Natural killer cell (primary cell): ENCODE measurements around the gene PRKAG2. TPM values are rescaled to one million over a fixed set of nuclear protein-coding genes. Genes with fewer than 3 reads are reported as not detected.

ENCODE experiments used
- ATAC-seq, 3 donors: fragments of 150-1000 bp in 2 of 3; fragments of 200-7000 bp in 1 of 3; cut with Tn5 transposase; 1 replicate in 1 of 3; 2 replicates in 2 of 3; pipeline ENCODE4 v1.10.0; 2021; ENCODE audit warnings: mild to moderate bottlenecking in 2 of 3, moderate library complexity in 2 of 3
- DNase-seq, 2 donors: peaks; one replicate each; pipeline versions ENCODE4 v3.0.0 to v3.0.0-alpha.2; 2013 to 2021; ENCODE audit warnings: mixed read lengths in 1 of 2
- H3K27ac ChIP-seq: one replicate; pipeline ENCODE4 v1.5.1; 2013; ENCODE audit warnings: mild to moderate bottlenecking, low read length
- H3K27me3 ChIP-seq: one replicate; pipeline ENCODE4 v1.6.1; 2013; ENCODE audit warnings: low read length; ENCODE audit not compliant: control insufficient read depth, insufficient read depth
- H3K36me3 ChIP-seq: one replicate; pipeline ENCODE4 v1.6.1; 2013; ENCODE audit warnings: low read length; ENCODE audit not compliant: control insufficient read depth, insufficient read depth
- H3K4me1 ChIP-seq: one replicate; pipeline ENCODE4 v1.6.1; 2013; ENCODE audit warnings: low read length; ENCODE audit not compliant: control insufficient read depth, insufficient read depth
- H3K4me3 ChIP-seq: one replicate; pipeline ENCODE4 v1.5.1; 2013; ENCODE audit warnings: low read length
- H3K9me3 ChIP-seq: one replicate; pipeline ENCODE4 v1.6.1; 2013; ENCODE audit warnings: low read length; ENCODE audit not compliant: control insufficient read depth, insufficient read depth
- H3K27ac Mint-ChIP-seq, 2 donors: one replicate each; pipeline ENCODE4 v1.8.0; 2022; ENCODE audit warnings: mild to moderate bottlenecking in 2 of 2, mixed read lengths in 2 of 2, moderate library complexity in 1 of 2
- H3K27me3 Mint-ChIP-seq, 2 donors: one replicate each; pipeline ENCODE4 v1.8.0; 2022; ENCODE audit warnings: low read depth in 2 of 2, mixed read lengths in 2 of 2
- H3K36me3 Mint-ChIP-seq: one replicate; pipeline ENCODE4 v1.8.0; 2022; ENCODE audit warnings: mixed read lengths
- H3K4me1 Mint-ChIP-seq, 2 donors: one replicate each; pipeline ENCODE4 v1.8.0; 2022; ENCODE audit warnings: mixed read lengths in 2 of 2
- H3K4me3 Mint-ChIP-seq: one replicate; pipeline ENCODE4 v1.8.0; 2022; ENCODE audit warnings: mild to moderate bottlenecking, moderate library complexity, mixed read lengths
- H3K9me3 Mint-ChIP-seq, 2 donors: one replicate each; pipeline ENCODE4 v1.8.0; 2022; ENCODE audit warnings: mixed read lengths in 2 of 2
- CTCF ChIP-seq: fragments of 200-600 bp; IDR thresholded peaks from one replicate; pipeline ENCODE4 v1.8.0; 2022; ENCODE audit warnings: antibody characterized with exemption
- WGBS: methylation state at CpG from one replicate; pipeline ENCODE4 v1.1.7; 2013; ENCODE audit warnings: missing lambda C conversion rate; ENCODE audit not compliant: insufficient coverage; 5-methylcytosine and 5-hydroxymethylcytosine counted together
- intact Hi-C: fragments of 100-400 bp; cut with micrococcal nuclease; formaldehyde crosslinking; loops from one replicate; pipeline ENCODE4 v1.14.2; 2022
- total RNA-seq, 4 donors: library from RNA; stranded (reverse); fragments of 120-200 nt in 1 of 4; gene quantifications; one replicate each; pipeline versions ENCODE4 v1.2.3 to v1.2.4, GENCODE V29; 2013 to 2022

PRKAG2 gene
- total RNA-seq, 3 donors from 2014 or later (not counting 1 experiment from before 2014, with no cell fraction given): 42.6 to 66.5 (median 64.4) TPM

GRCh38 chr7:151896486-151896885 lies 19.6 kb upstream of the PRKAG2 start:
- Histone ChIP-seq H3K36me3 (no peaks in the 10 kb centered on the region), H3K27me3 (no peaks in the 10 kb centered on the region), H3K4me3 (no peak overlapping the region), H3K4me1 (no peaks in the 10 kb centered on the region), H3K9me3 (no peaks in the 10 kb centered on the region), H3K27ac (no peak overlapping the region)
- ATAC-seq (no peak), DNase-seq (no peak)
- Mint-ChIP-seq H3K27ac (no peak overlapping the region), H3K4me1 (no peaks in the 10 kb centered on the region), H3K4me3 (no peak overlapping the region), H3K36me3 (no peaks in the 10 kb centered on the region), H3K9me3 (no peaks in the 10 kb centered on the region), H3K27me3 (peaks cover 26 to 27% of the 10 kb centered on the region in 2 donors)
- intact Hi-C loops: no loop called here
- TF ChIP-seq CTCF: no peak
- WGBS: 83% methylated on average over 6 of the region's 7 CpGs

- no peaks in the 10 kb centered on the region for H3K9me3 ChIP-seq
- H3K36me3 ChIP-seq: no peaks in the 10 kb centered on the region
- Mint-ChIP-seq H3K4me1 (no peaks in the 10 kb centered on the region), H3K27ac (no peak overlapping the region), H3K36me3 (no peaks in the 10 kb centered on the region), H3K9me3 (no peaks in the 10 kb centered on the region), H3K27me3 (peaks cover 30% of the 10 kb centered on the region in 2 donors), H3K4me3 (no peak overlapping the region)
- no peak for TF ChIP-seq CTCF
- intact Hi-C loops: no loop called here
- WGBS: 86% methylated on average over 4 of the region's 4 CpGs
- no peaks in the 10 kb centered on the region for H3K27me3 ChIP-seq
- H3K4me1 ChIP-seq: no peaks in the 10 kb centered on the region
- ATAC-seq: no peak
- H3K4me3 ChIP-seq: no peak overlapping the region
- no peak for DNase-seq
- no peak overlapping the region for H3K27ac ChIP-seq
Measured at GRCh38 chr7:151896086-151896485, 19.2 kb upstream of the PRKAG2 start.

GRCh38 chr7:151895631-151896031 lies 18.7 kb upstream of the PRKAG2 start:
- Histone ChIP-seq H3K27ac (no peak overlapping the region), H3K27me3 (no peaks in the 10 kb centered on the region), H3K36me3 (no peaks in the 10 kb centered on the region), H3K9me3 (no peaks in the 10 kb centered on the region), H3K4me3 (no peak overlapping the region), H3K4me1 (no peaks in the 10 kb centered on the region)
- 91% methylated on average over 10 of the region's 10 CpGs for WGBS
- intact Hi-C loops: no loop called here
- no peak overlapping the region for H3K4me3 Mint-ChIP-seq
- peaks cover 32 to 33% of the 10 kb centered on the region in 2 donors for H3K27me3 Mint-ChIP-seq
- DNase-seq: no peak
- no peaks in the 10 kb centered on the region for H3K4me1 Mint-ChIP-seq
- no peak for ATAC-seq
- no peak for TF ChIP-seq CTCF
- H3K36me3 Mint-ChIP-seq: no peaks in the 10 kb centered on the region
- H3K9me3 Mint-ChIP-seq: no peaks in the 10 kb centered on the region
- H3K27ac Mint-ChIP-seq: no peak overlapping the region

- Histone ChIP-seq H3K36me3 (no peaks in the 10 kb centered on the region), H3K27me3 (no peaks in the 10 kb centered on the region), H3K4me3 (no peak overlapping the region), H3K27ac (no peak overlapping the region), H3K4me1 (no peaks in the 10 kb centered on the region), H3K9me3 (no peaks in the 10 kb centered on the region)
- Mint-ChIP-seq H3K4me3 (no peak overlapping the region), H3K36me3 (no peaks in the 10 kb centered on the region), H3K9me3 (no peaks in the 10 kb centered on the region), H3K4me1 (no peaks in the 10 kb centered on the region), H3K27ac (no peak overlapping the region), H3K27me3 (peaks cover 31 to 33% of the 10 kb centered on the region in 2 donors)
- ATAC-seq: no peak
- intact Hi-C loops: no loop called here
- 96% methylated on average over 21 of the region's 21 CpGs for WGBS
- no peak for TF ChIP-seq CTCF
- no peak for DNase-seq
Measured at GRCh38 chr7:151895008-151895630, 18.2 kb upstream of the PRKAG2 start.
